Retinal pigment epithelial cell (primary cell): ENCODE results near the gene SPO11.

Experiments
- DNase-seq: peaks from one replicate; pipeline ENCODE4 v3.0.0-alpha.2; 2010; ENCODE audit warnings: low read depth
- H3K4me3 ChIP-seq: 2 replicates; pipeline ENCODE4 v1.5.1; 2011; ENCODE audit warnings: mild to moderate bottlenecking, low read length, control low read depth, moderate library complexity
- TF ChIP-seq, protein P1 (sequence below): conservative IDR thresholded peaks from 2 replicates; pipeline ENCODE4 v1.5.1; 2011; ENCODE audit warnings: low read depth, low read length, control low read depth, inconsistent platforms

The SPO11 gene

DNA sequence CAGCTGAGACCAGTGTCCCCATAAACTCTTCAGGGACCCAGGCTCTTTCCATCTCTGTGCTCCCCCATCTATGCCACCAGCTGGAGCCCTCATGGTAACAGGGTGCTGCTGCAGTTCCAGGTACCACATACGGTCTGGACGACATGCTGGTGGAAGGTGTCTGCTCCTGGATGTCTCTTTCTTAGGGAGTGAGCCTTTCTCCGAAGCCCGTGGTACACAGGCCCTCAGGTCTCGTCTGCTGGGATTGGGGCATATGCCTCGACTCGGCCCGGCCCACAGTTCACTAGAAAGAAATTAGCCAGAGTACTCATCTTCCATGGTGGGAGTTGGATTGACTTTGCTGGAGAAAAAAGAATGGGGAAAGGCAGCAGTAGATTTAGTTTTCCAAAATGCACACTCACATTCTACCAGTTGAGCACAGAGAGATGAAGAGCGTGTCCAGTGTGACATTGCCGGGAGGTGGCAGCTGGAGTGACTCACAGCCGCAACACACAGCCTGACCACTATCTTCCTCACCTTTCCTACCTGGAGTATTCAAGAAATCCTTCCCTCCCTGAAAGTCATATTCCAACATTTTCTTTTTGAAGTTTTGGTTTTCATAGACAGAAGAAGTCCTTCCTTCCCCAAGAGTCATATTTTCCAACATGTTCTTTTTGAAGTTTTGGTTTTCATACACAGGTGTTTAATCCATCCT, 18.6 kb upstream of the SPO11 start:
- H3K4me3 ChIP-seq: no peak overlapping the region
- DNase-seq: no peak
- TF ChIP-seq, protein P1, sequence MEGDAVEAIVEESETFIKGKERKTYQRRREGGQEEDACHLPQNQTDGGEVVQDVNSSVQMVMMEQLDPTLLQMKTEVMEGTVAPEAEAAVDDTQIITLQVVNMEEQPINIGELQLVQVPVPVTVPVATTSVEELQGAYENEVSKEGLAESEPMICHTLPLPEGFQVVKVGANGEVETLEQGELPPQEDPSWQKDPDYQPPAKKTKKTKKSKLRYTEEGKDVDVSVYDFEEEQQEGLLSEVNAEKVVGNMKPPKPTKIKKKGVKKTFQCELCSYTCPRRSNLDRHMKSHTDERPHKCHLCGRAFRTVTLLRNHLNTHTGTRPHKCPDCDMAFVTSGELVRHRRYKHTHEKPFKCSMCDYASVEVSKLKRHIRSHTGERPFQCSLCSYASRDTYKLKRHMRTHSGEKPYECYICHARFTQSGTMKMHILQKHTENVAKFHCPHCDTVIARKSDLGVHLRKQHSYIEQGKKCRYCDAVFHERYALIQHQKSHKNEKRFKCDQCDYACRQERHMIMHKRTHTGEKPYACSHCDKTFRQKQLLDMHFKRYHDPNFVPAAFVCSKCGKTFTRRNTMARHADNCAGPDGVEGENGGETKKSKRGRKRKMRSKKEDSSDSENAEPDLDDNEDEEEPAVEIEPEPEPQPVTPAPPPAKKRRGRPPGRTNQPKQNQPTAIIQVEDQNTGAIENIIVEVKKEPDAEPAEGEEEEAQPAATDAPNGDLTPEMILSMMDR: no peak

DNA sequence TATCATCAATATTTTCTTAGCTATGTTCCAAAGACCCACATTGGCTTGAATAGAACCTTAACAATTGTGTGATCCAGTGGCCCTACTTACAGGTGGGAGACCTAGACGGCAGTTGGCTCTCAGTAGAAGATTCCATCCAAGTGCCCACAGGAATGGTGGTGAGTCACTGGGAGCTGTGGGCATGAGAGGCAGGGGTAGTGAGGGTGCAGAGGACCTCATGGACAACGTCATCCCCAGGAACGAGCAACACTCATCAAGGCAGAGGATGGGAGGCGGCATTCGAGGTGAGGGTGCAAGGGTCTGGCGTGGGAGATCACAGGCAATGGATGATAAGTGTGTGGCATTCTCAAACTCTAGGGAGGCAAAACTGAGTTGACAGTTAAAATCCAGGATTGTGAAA, 17.5 kb upstream of the SPO11 start:
- H3K4me3 ChIP-seq: no peak overlapping the region
- TF ChIP-seq, protein P1: no peak
- DNase-seq: no peak

DNA sequence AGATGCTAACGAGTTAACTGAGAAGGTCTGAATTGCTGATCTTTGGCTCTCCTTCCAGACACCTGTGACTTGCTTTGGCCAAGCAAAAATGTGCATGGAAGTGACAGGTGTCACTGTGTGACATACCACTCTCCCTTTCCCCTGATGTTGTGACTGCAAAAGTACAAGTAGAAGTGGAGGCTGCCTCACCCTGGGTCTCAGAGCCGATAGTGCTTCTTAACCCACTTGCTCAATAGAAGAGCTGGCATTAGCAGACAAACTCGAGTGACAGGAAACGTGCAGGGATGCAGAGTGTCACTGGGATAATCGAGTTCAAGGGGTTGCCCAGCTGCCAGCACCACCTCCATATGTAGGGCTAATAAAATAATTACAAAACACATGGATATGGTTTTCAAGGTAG, 16.4 kb upstream of the SPO11 start:
- no peak for DNase-seq
- H3K4me3 ChIP-seq: no peak overlapping the region
- TF ChIP-seq, protein P1: no peak

DNA sequence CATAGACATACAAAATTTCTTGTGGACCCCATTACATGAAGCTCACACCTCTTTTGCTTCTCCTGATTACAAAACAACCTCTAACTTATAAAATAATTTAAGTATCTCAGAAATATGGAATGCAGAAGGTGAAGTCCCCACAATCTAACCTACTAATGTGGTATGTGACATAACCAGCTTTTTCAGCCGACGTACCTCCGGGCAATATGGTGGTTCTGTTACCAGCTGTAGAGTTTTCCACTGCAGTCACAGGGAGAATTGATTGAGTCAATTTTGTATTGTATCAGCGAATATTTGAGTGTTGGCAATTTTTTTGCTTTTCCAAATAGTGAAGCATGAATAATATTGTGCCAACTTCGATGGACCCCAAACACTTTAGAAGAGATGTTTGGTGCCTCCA, 15.7 kb upstream of the SPO11 start:
- H3K4me3 ChIP-seq: no peak overlapping the region
- TF ChIP-seq, protein P1: no peak
- no peak for DNase-seq

DNA sequence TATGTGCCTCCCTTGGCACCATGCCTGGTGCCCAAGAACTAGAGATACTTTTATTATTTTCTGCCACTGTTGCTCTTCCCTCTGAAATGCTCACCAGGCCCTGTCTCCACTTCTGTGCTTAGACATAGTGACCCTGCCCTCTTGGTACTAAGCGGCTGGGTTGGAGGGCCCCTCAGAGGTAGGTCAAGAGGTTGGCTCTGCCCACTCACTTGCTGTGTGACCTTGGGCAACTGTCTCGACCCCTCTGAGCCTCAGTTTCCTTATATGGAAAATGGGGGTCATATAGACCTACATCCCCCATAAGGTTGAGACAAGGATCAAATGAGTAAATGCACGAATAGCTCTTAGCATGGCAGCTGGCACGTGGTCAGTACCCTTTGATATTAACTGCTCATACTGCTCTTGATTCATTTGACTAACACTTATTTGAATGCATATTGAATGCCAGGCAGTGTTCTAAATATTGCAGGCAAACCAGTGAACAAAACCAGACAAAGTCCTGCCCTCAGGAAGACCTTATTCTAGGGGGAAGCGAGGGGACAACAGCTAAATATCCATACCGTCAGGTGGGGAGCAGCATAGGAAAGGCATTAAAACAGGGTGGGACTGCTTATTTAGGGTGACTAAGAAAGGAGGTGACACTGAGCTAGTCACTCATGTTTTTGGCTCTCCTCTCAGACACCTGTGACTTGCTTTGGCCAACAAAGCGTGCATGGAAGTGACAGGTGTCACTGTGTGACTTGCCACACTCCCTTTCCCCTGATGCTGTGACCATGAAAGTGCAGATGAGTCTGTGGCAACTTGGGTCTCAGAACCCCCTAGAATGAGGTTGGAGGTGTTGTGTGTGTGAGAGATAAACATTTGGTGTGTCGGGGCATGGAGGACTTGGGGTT, 14.3 kb upstream of the SPO11 start:
- no peak overlapping the region for H3K4me3 ChIP-seq
- TF ChIP-seq, protein P1: no peak
- DNase-seq: no peak

DNA sequence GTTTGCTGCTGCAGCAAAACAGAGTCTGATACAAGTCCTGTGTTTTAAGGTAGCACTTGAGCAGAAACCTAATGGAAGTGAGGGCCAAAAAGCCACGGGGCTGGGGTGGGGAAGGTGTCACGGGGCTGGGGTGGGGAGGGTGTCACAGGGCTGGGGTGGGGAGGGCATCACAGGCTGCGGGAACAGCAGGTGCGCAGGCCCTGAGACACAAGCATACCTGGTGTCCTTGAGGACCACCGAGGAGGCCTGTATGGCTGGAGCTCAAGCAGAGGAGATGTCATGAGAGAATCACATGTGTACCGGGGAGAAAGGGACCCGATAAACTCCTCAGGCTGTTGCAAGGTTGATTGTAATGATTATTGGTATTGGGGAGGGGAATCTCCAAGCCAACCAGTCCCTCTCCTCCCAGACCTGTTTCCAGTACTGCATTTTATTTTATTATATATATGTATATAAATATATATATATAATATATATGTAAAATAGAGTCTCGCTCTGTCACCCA, 13.6 kb upstream of the SPO11 start:
- no peak overlapping the region for H3K4me3 ChIP-seq

More for the DNA sequence above, 13.6 kb upstream of the SPO11 start:
- DNase-seq: no peak
- TF ChIP-seq, protein P1: no peak
